GM19455 (cell line): ENCODE data around the gene ELOVL5.

Source experiments
- ATAC-seq: cut with Tn5 transposase; IDR thresholded peaks from one replicate; pipeline ENCODE4 v1.9.1; 2021; ENCODE audit not compliant: unreplicated experiment

The ELOVL5 gene

GRCh38 chr6:53244958-53245357 lies 103.8 kb downstream of the ELOVL5 start:
- peak; percentile 79 for ATAC-seq

GRCh38 chr6:53244399-53244931 lies 104.3 kb downstream of the ELOVL5 start:
- ATAC-seq, result no peak

DNA sequence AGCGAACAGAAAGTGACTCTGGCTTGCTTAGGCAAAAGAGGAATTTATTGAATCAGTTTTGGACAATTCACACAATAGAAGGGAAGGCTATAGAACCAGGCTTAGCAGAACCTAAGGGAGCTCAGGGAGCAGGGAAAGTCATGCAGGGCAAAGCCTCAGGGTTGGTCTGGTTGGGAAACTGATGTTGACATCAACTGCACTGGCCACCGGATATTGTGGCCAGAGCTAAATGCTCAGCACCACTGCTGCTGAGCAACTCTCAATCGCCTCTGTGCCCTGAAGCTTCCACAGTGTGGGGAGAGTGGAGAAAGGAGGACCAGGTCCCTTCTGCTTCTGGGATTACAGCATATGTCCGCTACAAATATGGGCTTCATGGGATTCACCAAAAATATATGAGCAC lies 106.8 kb downstream of the ELOVL5 start:
- ATAC-seq, result no peak

- no peak for ATAC-seq
These were observed 108.0 kb downstream of the ELOVL5 start for GRCh38 chr6:53240761-53241160.

GRCh38 chr6:53240139-53240538 lies 108.6 kb downstream of the ELOVL5 start:
- ATAC-seq, result no peak

DNA sequence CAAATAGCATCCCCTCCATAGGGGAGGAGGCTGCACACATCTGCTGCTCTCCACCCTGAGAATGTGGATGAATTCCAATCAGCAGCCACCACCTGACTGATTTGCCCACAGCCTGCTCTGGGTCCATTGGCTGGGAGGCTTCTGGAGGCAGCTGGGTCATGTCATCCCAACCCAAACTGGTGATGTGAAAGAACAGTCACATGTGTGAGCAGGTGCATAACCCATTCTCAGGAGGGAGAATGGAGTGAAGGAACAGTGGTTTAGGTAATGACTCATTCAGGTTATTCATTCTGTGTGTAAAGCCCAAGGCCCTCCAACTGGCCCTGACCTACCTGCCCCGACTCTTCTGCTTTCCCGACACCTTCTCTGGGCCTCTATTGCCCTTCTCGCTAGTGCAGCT lies 109.2 kb downstream of the ELOVL5 start:
- no peak for ATAC-seq

DNA sequence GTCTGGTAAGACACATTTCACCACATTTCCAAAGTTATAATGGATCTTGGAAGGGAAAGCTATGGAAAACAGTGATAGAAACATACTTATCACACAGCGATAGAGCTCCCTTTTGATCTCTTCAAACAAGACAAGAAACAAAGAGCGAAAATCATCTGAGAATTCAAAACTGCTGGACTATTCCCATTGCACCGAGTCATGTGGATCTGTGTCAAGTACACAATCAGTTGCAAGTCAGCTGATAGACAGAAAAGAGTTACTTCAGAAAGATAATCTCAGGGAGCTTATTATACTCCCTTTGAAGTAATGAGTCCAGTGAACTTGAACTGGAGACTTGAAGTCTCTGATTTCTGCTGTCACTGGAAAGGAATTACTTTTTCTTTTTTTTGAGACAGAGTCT lies 110.4 kb downstream of the ELOVL5 start:
- no peak for ATAC-seq

DNA sequence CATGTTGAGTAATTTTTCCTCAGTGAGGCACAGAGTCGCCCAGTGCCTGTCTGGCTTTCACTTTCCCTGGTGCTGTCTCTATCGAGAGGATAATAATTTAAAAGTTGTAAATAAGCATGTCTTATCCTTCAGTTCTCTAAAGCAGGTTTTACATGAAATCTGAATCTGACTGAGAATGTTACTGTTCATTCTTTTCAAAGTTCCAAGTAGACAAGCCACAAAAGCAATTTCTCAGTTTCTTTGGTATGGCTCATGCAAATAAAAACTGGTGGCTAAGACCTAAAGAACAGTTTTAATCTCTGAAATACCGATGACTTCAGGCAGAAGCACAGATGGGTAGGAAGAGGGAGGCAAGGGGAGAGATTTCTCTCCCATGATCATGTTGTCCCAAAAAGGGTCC lies 112.5 kb downstream of the ELOVL5 start:
- ATAC-seq, result peak; percentile 51

- no peak for ATAC-seq
These were observed 113.2 kb downstream of the ELOVL5 start for GRCh38 chr6:53235508-53235907.

DNA sequence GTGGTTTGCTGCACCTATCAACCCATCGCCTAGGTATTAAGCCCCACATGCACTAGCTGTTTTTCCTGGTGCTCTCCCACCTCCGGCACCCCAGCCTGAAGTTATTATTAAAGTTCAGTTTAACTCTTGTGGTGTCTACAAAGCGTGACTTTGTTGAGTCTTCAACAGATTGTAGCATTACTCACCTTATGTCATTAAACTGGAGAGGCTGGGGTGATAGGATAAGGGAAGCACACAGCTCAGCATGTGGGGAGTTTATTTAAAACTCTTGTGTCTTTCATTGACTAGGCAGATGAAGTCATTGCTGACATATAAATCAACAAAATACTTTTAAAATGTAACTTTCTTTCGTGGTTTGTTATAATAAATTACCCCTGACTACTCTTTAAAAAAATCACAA lies 115.4 kb downstream of the ELOVL5 start:
- no peak for ATAC-seq

DNA sequence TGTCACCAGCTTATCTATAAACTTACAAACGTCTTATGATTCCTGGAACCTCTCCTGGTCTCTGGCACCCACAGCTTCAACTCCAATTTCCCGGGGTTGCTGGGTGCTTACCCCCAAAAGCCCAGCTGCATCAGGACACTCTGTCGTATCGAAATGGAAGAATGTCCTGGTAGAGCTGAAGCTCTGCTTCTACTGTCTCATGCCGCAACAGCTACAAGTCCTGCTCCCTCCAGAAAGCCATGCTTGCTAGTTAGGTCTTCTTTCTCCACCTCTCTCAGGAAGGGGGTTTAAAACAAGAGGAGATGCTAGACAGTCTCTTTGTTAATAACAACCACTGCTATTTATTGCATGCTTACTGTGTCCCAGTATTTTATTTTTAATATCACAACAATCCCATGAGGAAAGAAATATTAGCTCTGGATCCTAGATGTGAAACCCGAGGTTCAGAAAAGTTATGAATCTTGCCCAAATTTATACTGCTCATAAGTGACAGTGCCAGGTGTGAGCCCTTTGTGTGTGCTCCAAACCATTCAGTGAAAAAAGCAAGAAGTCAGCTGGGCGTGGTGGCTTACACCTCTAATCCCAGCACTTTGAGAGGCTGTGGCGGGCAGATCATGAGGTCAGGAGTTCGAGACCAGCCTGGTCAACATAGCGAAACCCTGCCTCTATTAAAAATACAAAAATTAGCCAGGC lies 117.8 kb downstream of the ELOVL5 start:
- no peak for ATAC-seq

DNA sequence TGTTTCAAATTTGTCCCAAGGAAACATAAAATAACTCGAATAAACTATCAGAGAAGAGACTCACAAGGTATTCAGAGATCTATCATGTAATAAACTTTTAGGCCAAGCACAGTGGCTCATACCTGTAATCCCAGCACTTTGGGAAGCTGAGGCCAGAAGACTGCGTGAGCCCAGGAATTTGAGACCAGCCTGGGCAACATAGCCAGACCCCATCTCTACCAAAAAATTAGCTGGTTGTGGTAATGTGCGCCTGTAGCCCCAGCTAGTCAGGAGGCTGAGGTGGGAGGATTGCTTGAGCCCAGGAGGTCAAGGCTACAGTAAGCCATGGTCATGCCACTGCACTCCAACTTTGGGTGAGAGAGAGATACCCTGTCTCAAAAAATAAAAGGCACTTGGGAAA lies 120.9 kb downstream of the ELOVL5 start:
- no peak for ATAC-seq

DNA sequence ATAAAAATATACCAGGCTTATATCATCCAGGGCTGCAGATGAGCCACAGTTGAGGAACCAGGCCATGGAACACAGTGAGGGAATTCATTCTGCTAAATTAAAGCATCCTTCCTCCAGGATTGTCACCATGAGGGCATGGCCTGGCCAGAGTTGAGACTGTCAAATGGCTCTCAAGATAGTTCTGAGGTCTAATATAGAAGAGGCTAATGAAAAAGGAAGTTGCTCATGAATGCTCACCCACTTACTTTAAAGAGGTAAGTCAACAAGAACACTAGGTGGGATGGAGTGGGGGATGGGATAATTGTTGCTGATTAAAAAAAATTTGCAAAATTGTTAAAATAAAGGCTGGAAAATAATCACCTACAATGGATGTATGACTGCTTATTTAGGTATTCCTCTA lies 128.1 kb downstream of the ELOVL5 start:
- ATAC-seq, result no peak
